DMS 273 (cell line): Measurements from ENCODE around the gene CLIC1.
"Not testable (repeated sequence)": the region's sequence is repeated elsewhere in the genome, so short reads cannot be mapped to it uniquely, and the experiment has no call there.

Experiments
- DNase-seq: peaks from one replicate; lab custom pipeline; 2025; ENCODE audit not compliant: unreplicated experiment; lab: John Stamatoyannopoulos, UW

Gene CLIC1

GRCh38 chr6:31723980-31724691 lies 12.2 kb downstream of the CLIC1 start:
- no peak for DNase-seq

GRCh38 chr6:31723245-31723979 lies 12.9 kb downstream of the CLIC1 start, which contains the start of gene MPIG6B:
TSS of gene MPIG6B (plus strand) at chr6:31723373. CDS start at chr6:31723384, 11 bp downstream.
- no peak for DNase-seq

GRCh38 chr6:31722173-31722572 lies 14.2 kb downstream of the CLIC1 start:
- DNase-seq, result no peak

GRCh38 chr6:31721351-31722020 lies 14.8 kb downstream of the CLIC1 start, which contains the start of gene LY6G6C:
TSS of gene LY6G6C (minus strand) at chr6:31721746. CDS start at chr6:31721679, 67 bp downstream.
- DNase-seq, result no peak

GRCh38 chr6:31720196-31720770 lies 16.0 kb downstream of the CLIC1 start:
- no peak for DNase-seq

GRCh38 chr6:31719001-31719400 lies 17.3 kb downstream of the CLIC1 start:
- DNase-seq, result no peak

- no peak for DNase-seq
Measured at GRCh38 chr6:31718265-31718664, 18.1 kb downstream of the CLIC1 start.

GRCh38 chr6:31717499-31718222 lies 18.7 kb downstream of the CLIC1 start:
- no peak for DNase-seq

GRCh38 chr6:31715022-31715958 lies 21.0 kb downstream of the CLIC1 start, which contains the start of gene LY6G6D:
TSS of gene LY6G6D (plus strand) at chr6:31715348. CDS start at chr6:31715356, 8 bp downstream.
- peak; percentile 68 for DNase-seq

GRCh38 chr6:31713991-31714684 lies 22.2 kb downstream of the CLIC1 start:
- DNase-seq, result no peak

GRCh38 chr6:31713465-31713864 lies 22.9 kb downstream of the CLIC1 start:
- no peak for DNase-seq

GRCh38 chr6:31712296-31712695 lies 24.0 kb downstream of the CLIC1 start:
- peak; percentile 40 for DNase-seq

- DNase-seq, result no peak
Measured at GRCh38 chr6:31711233-31711632, 25.1 kb downstream of the CLIC1 start.

GRCh38 chr6:31710523-31711219 lies 25.7 kb downstream of the CLIC1 start:
- DNase-seq, result peak; percentile 57

GRCh38 chr6:31709157-31709556 lies 27.2 kb downstream of the CLIC1 start:
- not testable (repeated sequence) for DNase-seq

GRCh38 chr6:31708224-31708623 lies 28.1 kb downstream of the CLIC1 start:
- DNase-seq, result no peak

- no peak for DNase-seq
Measured at GRCh38 chr6:31707701-31708100, 28.6 kb downstream of the CLIC1 start.

- DNase-seq, result no peak
Measured at GRCh38 chr6:31706599-31706998, 29.7 kb downstream of the CLIC1 start, which contains the start of gene LY6G6F. TSS of gene LY6G6F (plus strand) at chr6:31706866. CDS start at chr6:31706907, 41 bp downstream.
